GM12864 (cell line): Measurements from ENCODE around the gene DYNLT4.

ENCODE experiments used
- DNase-seq: peaks from one replicate; pipeline ENCODE4 v3.0.0-alpha.2; 2011; ENCODE audit warnings: low read depth
- H3K4me3 ChIP-seq: 2 replicates; pipeline ENCODE4 v1.5.1; 2011; ENCODE audit warnings: mild to moderate bottlenecking, low read depth, low read length, control low read depth
- CTCF ChIP-seq: IDR thresholded peaks from 2 replicates; pipeline ENCODE4 v1.5.1; 2011; ENCODE audit warnings: low read depth, mild to moderate bottlenecking, moderate library complexity, low read length, control low read depth, inconsistent platforms; ENCODE audit errors: missing control alignments

DYNLT4 gene

GRCh38 chr1:44806704-44807363, at the start of gene DYNLT4:
Gene DYNLT4 (minus strand): TSS chr1:44807351. CDS start chr1:44806668, 683 bp downstream.
- H3K4me3 ChIP-seq: no peak within 1 kb of the TSS
- no peak for DNase-seq
- TF ChIP-seq CTCF: no peak

- no peak overlapping the region for H3K4me3 ChIP-seq
- no peak for TF ChIP-seq CTCF
- no peak for DNase-seq
Observed at GRCh38 chr1:44855742-44856141, 48.6 kb upstream of the DYNLT4 start.

GRCh38 chr1:44854970-44855369, 47.8 kb upstream of the DYNLT4 start:
- no peak overlapping the region for H3K4me3 ChIP-seq
- TF ChIP-seq CTCF: no peak
- DNase-seq: no peak

GRCh38 chr1:44853201-44853600, 46.0 kb upstream of the DYNLT4 start:
- no peak for TF ChIP-seq CTCF
- H3K4me3 ChIP-seq: no peak overlapping the region
- no peak for DNase-seq

- TF ChIP-seq CTCF: no peak
- no peak overlapping the region for H3K4me3 ChIP-seq
- peak; percentile 15 for DNase-seq
Observed at GRCh38 chr1:44851308-44851707, 44.2 kb upstream of the DYNLT4 start.

GRCh38 chr1:44849575-44850132, 42.5 kb upstream of the DYNLT4 start:
- no peak overlapping the region for H3K4me3 ChIP-seq
- no peak for DNase-seq
- TF ChIP-seq CTCF: no peak
